ENCODE data around the gene TAF4. TPM values are rescaled to one million over a fixed set of nuclear protein-coding genes. Genes with fewer than 3 reads are reported as not detected.

Gene TAF4
- total and polyA plus RNA-seq, 3 donors from 2014 or later = 30.7 to 111 (median 107) TPM

- no peak for DNase-seq
- peaks cover 7% of the 10 kb centered on the region for H3K4me1 ChIP-seq
- 80 to 87% methylated on average over 7 of the region's 7 CpGs for WGBS, 2 donors
Observed at GRCh38 chr20:62048346-62048761, 17.3 kb downstream of the TAF4 start.

GRCh38 chr20:62047666-62048345, 17.9 kb downstream of the TAF4 start:
- Histone ChIP-seq H3K4me1 (peaks cover 12% of the 10 kb centered on the region), H3K9me3 (no peaks in the 10 kb centered on the region), H3K27ac (no peak overlapping the region), H3K4me3 (no peak overlapping the region), H3K36me3 (ENCODE audit: low read depth, missing control alignments) (no peaks in the 10 kb centered on the region), H3K27me3 (no peaks in the 10 kb centered on the region)
- intact Hi-C loops (cut with DNase I; ENCODE audit: low total_unique reads) = no loop called here
- no peak for DNase-seq
- TF ChIP-seq CTCF (IDR thresholded peaks at IDR 0.05) (no peak), POLR2A (IDR thresholded peaks at IDR 0.05) (no peak)
- WGBS, 2 donors = 93 to 94% methylated on average over 20 to 24 of the region's 24 CpGs

More at GRCh38 chr20:62048346-62048761, 17.3 kb downstream of the TAF4 start:
- H3K27ac ChIP-seq = no peak overlapping the region
- H3K36me3 ChIP-seq (ENCODE audit: low read depth, missing control alignments) = no peaks in the 10 kb centered on the region
- no peak overlapping the region for H3K4me3 ChIP-seq
- intact Hi-C loops (cut with DNase I; ENCODE audit: low total_unique reads) = no loop called here
- H3K27me3 ChIP-seq = no peaks in the 10 kb centered on the region
- H3K9me3 ChIP-seq = no peaks in the 10 kb centered on the region
- TF ChIP-seq POLR2A (IDR thresholded peaks at IDR 0.05) (no peak), CTCF (IDR thresholded peaks at IDR 0.05) (no peak)

GRCh38 chr20:62046431-62046830, 19.2 kb downstream of the TAF4 start:
- DNase-seq = no peak
- TF ChIP-seq CTCF (IDR thresholded peaks at IDR 0.05) (no peak), POLR2A (IDR thresholded peaks at IDR 0.05) (no peak)
- no peak overlapping the region for H3K4me3 ChIP-seq
- no peaks in the 10 kb centered on the region for H3K9me3 ChIP-seq
- 92% methylated on average over 15 of the region's 15 CpGs for WGBS, 2 donors
- H3K4me1 ChIP-seq = peaks cover 22% of the 10 kb centered on the region
- H3K27me3 ChIP-seq = no peaks in the 10 kb centered on the region
- intact Hi-C loops (cut with DNase I; ENCODE audit: low total_unique reads) = no loop called here
- no peak overlapping the region for H3K27ac ChIP-seq
- no peaks in the 10 kb centered on the region for H3K36me3 ChIP-seq (ENCODE audit: low read depth, missing control alignments)

- no peaks in the 10 kb centered on the region for H3K27me3 ChIP-seq
- no peaks in the 10 kb centered on the region for H3K9me3 ChIP-seq
- no peak overlapping the region for H3K27ac ChIP-seq
- WGBS, 2 donors = 81 to 85% methylated on average over 22 of the region's 22 CpGs
- H3K4me3 ChIP-seq = no peak overlapping the region
- DNase-seq = no peak
- peaks cover 22% of the 10 kb centered on the region for H3K4me1 ChIP-seq
- intact Hi-C loops (cut with DNase I; ENCODE audit: low total_unique reads) = no loop called here
- TF ChIP-seq POLR2A (IDR thresholded peaks at IDR 0.05) (no peak), CTCF (IDR thresholded peaks at IDR 0.05) (no peak)
- H3K36me3 ChIP-seq (ENCODE audit: low read depth, missing control alignments) = no peaks in the 10 kb centered on the region
Observed at GRCh38 chr20:62045529-62046285, 20.0 kb downstream of the TAF4 start.

All from testis (tissue), 3 donors.